CD4-positive, alpha-beta memory T cell (primary cell): ENCODE data around the gene LRRC49. TPM values are rescaled to one million over a fixed set of nuclear protein-coding genes. Genes with fewer than 3 reads are reported as not detected.

Experiments used
- CTCF ChIA-PET: fragments of 350-600 bp; sonication (Branson Sonifier 250); formaldehyde crosslinking; loops from one replicate; lab custom pipeline; 2021; ENCODE audit warnings: inconsistent platforms; ENCODE audit not compliant: partially characterized antibody; lab: Charles Lee
- POLR2A ChIA-PET: fragments of 350-600 bp; sonication (Branson Sonifier 250); formaldehyde crosslinking; loops from one replicate; lab custom pipeline; 2021; ENCODE audit not compliant: partially characterized antibody; lab: Charles Lee
- DNase-seq, 5 donors: peaks; one replicate each; pipeline versions ENCODE4 v3.0.0 to v3.0.0-alpha.2; 2020 to 2022; ENCODE audit warnings: mixed read lengths in 1 of 5
- H3K27ac ChIP-seq: one replicate; pipeline ENCODE4 v1.7.0; 2013; ENCODE audit warnings: low read depth, low read length
- H3K27me3 ChIP-seq: 2 replicates; pipeline ENCODE4 v1.7.0; 2013; ENCODE audit warnings: mild to moderate bottlenecking, low read length, moderate library complexity; ENCODE audit not compliant: insufficient read depth
- H3K36me3 ChIP-seq: 2 replicates; pipeline ENCODE4 v1.7.0; 2013; ENCODE audit warnings: mild to moderate bottlenecking, low read length, moderate library complexity; ENCODE audit not compliant: insufficient read depth
- H3K4me1 ChIP-seq: 2 replicates; pipeline ENCODE4 v1.7.0; 2013; ENCODE audit warnings: mild to moderate bottlenecking, low read length, moderate library complexity; ENCODE audit not compliant: insufficient read depth
- H3K4me3 ChIP-seq, 2 donors: one replicate each; pipeline ENCODE4 v1.7.0; 2013; ENCODE audit warnings: low read length in 2 of 2, mild to moderate bottlenecking in 1 of 2
- H3K9me3 ChIP-seq, 2 donors: one replicate each; pipeline ENCODE4 v1.7.0; 2013; ENCODE audit warnings: low read length in 2 of 2, control low read depth in 1 of 2; ENCODE audit not compliant: control insufficient read depth in 1 of 2
- H3K27ac Mint-ChIP-seq, 7 donors: one replicate each; pipeline ENCODE4 v1.8.0; 2020 to 2021; ENCODE audit warnings: mixed read lengths in 7 of 7, mild to moderate bottlenecking in 6 of 7, inconsistent platforms in 3 of 7, moderate library complexity in 3 of 7
- H3K27me3 Mint-ChIP-seq, 2 donors: one replicate each; pipeline ENCODE4 v1.8.0; 2020 to 2021; ENCODE audit warnings: mixed read lengths in 2 of 2
- H3K36me3 Mint-ChIP-seq, 2 donors: one replicate each; pipeline ENCODE4 v1.8.0; 2020 to 2021; ENCODE audit warnings: mixed read lengths in 2 of 2, inconsistent platforms in 1 of 2, mild to moderate bottlenecking in 1 of 2
- H3K4me1 Mint-ChIP-seq, 4 donors: one replicate each; pipeline ENCODE4 v1.8.0; 2020 to 2021; ENCODE audit warnings: mixed read lengths in 4 of 4, mild to moderate bottlenecking in 1 of 4
- H3K4me3 Mint-ChIP-seq, 8 donors: one replicate each; pipeline ENCODE4 v1.8.0; 2020 to 2021; ENCODE audit warnings: mixed read lengths in 8 of 8, mild to moderate bottlenecking in 7 of 8, moderate library complexity in 6 of 8, inconsistent platforms in 3 of 8
- H3K9me3 Mint-ChIP-seq, 8 donors: one replicate each; pipeline ENCODE4 v1.8.0; 2020 to 2021; ENCODE audit warnings: mixed read lengths in 8 of 8, mild to moderate bottlenecking in 5 of 8, inconsistent platforms in 3 of 8, moderate library complexity in 1 of 8
- intact Hi-C: fragments of 100-400 bp; cut with micrococcal nuclease; formaldehyde crosslinking; loops from one replicate; pipeline ENCODE4 v1.15.1; 2023
- polyA plus RNA-seq, 2 donors: library from polyadenylated mRNA; unstranded; fragments of 300-500 nt; fragmentation: Illumina TruSeq; gene quantifications; one replicate each; pipeline ENCODE4 v1.2.3, GENCODE V29; 2021
- total RNA-seq, 2 experiments: library from RNA; stranded (reverse); gene quantifications; one replicate each; pipeline ENCODE4 v1.2.3, GENCODE V29; 2021

LRRC49 gene
- total and polyA plus RNA-seq, 4 experiments from 2014 or later = 0.20 to 0.75 (median 0.50) TPM; not detected in 1

DNA sequence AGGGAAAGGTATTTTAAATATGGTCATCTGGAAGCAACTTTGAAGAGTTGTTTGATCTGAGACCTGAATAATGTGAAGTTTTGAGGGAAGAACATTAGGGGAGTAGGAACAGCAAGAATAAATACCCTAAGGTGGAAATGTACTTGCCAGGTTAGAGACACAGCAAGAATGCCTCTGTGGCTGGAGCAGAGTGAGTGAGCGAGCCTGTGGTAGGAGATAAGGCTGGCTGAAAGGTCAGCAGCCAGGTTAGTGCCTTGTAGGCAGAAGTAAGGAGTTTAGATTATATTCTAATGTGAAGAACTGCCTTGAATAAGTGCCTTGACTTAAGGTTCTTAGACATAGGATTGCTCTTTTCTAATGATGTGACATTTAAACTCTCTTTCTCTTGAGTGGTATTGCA lies 18.3 kb downstream of the LRRC49 start:
- no peak overlapping the region for H3K4me3 Mint-ChIP-seq

DNA sequence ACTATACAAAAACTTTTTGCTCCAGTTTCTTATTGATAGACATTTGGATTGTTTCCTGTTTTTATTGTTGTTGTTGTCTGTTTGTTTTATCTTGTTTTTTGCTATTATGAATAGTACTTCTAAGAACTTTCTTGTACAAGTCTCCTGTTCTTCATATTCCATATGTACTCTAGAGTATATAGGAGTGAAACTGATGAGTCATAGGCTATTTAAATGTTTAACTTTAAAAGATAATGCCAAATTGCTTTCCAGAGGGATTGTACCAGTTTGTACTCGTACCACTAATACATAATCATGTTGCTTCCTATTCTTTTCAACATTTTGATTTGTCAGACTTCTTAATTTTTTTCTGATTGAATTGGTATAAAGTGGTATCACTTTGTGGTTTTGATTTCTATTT lies 19.6 kb downstream of the LRRC49 start:
- no peak overlapping the region for H3K4me3 ChIP-seq
- ChIA-PET CTCF (no interaction called here), POLR2A (no interaction called here)
- no peak overlapping the region for H3K27ac ChIP-seq
- Mint-ChIP-seq H3K4me3 (no peak overlapping the region), H3K27me3 (peaks cover 2% of the 10 kb centered on the region in 2 donors), H3K27ac (no peak overlapping the region), H3K9me3 (peaks cover 0 to 19% (median 15%) of the 10 kb centered on the region in 8 donors), H3K4me1 (no peaks in the 10 kb centered on the region), H3K36me3 (no peaks in the 10 kb centered on the region)
- H3K4me1 ChIP-seq = no peaks in the 10 kb centered on the region
- H3K9me3 ChIP-seq = peaks cover 0 to 8% of the 10 kb centered on the region in 2 donors
- H3K36me3 ChIP-seq = no peaks in the 10 kb centered on the region
- intact Hi-C loops = no loop called here
- no peak for DNase-seq
- H3K27me3 ChIP-seq = no peaks in the 10 kb centered on the region

More for the DNA sequence above, 18.3 kb downstream of the LRRC49 start:
- Histone ChIP-seq H3K9me3 (peaks cover 0 to 8% of the 10 kb centered on the region in 2 donors), H3K27ac (no peak overlapping the region), H3K36me3 (no peaks in the 10 kb centered on the region), H3K27me3 (no peaks in the 10 kb centered on the region), H3K4me1 (no peaks in the 10 kb centered on the region), H3K4me3 (no peak overlapping the region)
- H3K9me3 Mint-ChIP-seq = peaks cover 0 to 24% (median 19%) of the 10 kb centered on the region in 8 donors
- no peaks in the 10 kb centered on the region for H3K4me1 Mint-ChIP-seq
- peaks cover 2 to 9% of the 10 kb centered on the region in 2 donors for H3K27me3 Mint-ChIP-seq
- DNase-seq = no peak
- peak overlapping the region in 1 of 7 donors; percentile 53 for H3K27ac Mint-ChIP-seq
- POLR2A ChIA-PET = no interaction called here
- CTCF ChIA-PET = no interaction called here
- peaks cover 0 to 6% of the 10 kb centered on the region in 2 donors for H3K36me3 Mint-ChIP-seq
- intact Hi-C loops = no loop called here

DNA sequence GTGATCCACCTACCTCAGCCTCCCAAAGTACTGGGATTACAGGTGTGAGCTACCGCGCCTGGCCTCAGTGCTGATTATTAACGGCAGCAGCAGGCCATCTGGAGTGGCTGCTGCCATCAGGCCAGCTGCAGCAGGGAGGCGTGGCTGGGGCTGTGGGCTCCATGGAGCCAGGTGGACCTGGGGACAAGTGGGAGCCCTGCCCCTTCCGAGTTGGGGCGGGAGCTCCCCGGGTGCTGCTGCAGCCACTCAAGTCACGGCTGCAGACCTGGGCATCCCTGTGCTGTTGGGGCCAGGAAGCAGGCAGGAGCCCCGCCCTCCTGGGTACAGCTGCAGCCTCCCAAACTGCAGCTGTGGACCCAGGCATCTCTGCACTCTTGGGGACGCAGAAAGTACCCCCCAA lies 23.9 kb downstream of the LRRC49 start:
- POLR2A ChIA-PET = no interaction called here
- Mint-ChIP-seq H3K4me3 (no peak overlapping the region), H3K36me3 (no peaks in the 10 kb centered on the region), H3K9me3 (no peaks in the 10 kb centered on the region), H3K27me3 (peaks cover 6 to 7% of the 10 kb centered on the region in 2 donors), H3K27ac (no peak overlapping the region), H3K4me1 (no peaks in the 10 kb centered on the region)
- DNase-seq = no peak
- no peaks in the 10 kb centered on the region for H3K9me3 ChIP-seq
- intact Hi-C loops = no loop called here
- H3K27ac ChIP-seq = no peak overlapping the region
- CTCF ChIA-PET = no interaction called here
- H3K27me3 ChIP-seq = no peaks in the 10 kb centered on the region
- H3K4me3 ChIP-seq = no peak overlapping the region
- no peaks in the 10 kb centered on the region for H3K4me1 ChIP-seq
- no peaks in the 10 kb centered on the region for H3K36me3 ChIP-seq

DNA sequence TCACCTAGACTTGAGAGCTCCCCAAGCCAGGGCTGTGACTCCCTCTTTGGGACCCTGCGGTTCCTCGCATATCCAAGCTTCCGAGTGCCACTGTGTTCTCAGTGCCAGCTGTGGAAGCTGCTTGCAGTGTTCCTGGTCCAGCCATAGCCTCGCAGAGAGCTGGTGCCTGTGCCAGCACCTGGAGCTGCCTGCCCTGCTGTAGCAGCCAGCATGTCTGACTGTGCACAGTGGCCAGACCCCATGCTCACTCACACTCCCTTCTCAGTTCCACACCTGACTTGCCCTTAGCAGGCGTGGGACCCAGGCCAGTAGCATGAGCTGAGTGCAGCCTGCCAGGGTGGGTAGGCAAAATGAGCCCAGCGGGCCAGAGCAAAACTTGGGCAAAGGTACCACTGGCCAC lies 25.3 kb downstream of the LRRC49 start:
- Histone ChIP-seq H3K9me3 (no peaks in the 10 kb centered on the region), H3K27ac (no peak overlapping the region), H3K4me1 (no peaks in the 10 kb centered on the region), H3K27me3 (no peaks in the 10 kb centered on the region), H3K4me3 (no peak overlapping the region), H3K36me3 (no peaks in the 10 kb centered on the region)
- Mint-ChIP-seq H3K4me3 (no peak overlapping the region), H3K4me1 (no peaks in the 10 kb centered on the region), H3K9me3 (peaks cover 0 to 5% (median 2%) of the 10 kb centered on the region in 8 donors), H3K27me3 (peaks cover 7 to 8% of the 10 kb centered on the region in 2 donors), H3K36me3 (no peaks in the 10 kb centered on the region), H3K27ac (no peak overlapping the region)
- intact Hi-C loops = no loop called here
- POLR2A ChIA-PET = no interaction called here
- DNase-seq = no peak
- CTCF ChIA-PET = no interaction called here

DNA sequence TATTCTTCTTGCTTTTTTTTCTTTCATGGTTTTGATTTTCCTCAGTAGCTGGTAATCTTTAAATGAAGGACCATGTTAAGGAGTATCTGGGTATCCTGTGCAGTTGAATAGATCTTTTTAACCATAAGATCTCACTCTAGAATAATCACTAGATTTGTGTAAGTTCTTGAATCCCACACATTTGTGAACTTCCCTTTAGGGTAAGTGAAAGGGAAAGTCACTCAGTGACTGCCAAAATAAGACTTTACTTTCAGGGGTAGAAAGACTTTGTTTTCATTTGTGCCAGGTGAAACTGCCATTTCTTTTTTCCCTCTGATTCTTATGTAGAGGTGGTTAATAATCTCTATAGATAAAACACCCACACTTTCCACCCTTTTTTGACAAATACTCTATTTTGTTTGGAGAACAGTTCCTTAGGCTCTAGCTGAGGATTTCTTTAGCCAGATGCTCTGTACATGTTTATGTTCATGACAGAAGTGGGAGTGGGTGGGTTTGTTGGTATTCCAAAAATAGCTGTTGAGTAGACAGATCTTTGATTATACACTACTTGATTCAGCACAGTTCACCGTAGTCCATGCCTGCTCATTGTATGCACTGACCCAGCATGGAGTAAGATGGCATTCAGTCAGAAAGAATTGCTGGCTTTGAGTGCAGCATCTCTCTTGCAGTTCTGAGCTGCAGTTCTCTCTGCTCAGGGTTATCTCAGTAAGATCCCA lies 28.5 kb downstream of the LRRC49 start:
- H3K36me3 ChIP-seq = no peaks in the 10 kb centered on the region
- H3K4me3 ChIP-seq = no peak overlapping the region
- Mint-ChIP-seq H3K4me3 (no peak overlapping the region), H3K27me3 (peaks cover 8 to 20% of the 10 kb centered on the region in 2 donors), H3K36me3 (no peaks in the 10 kb centered on the region), H3K9me3 (peaks cover 0 to 5% (median 2%) of the 10 kb centered on the region in 8 donors), H3K27ac (no peak overlapping the region), H3K4me1 (no peaks in the 10 kb centered on the region)
- ChIA-PET CTCF (no interaction called here), POLR2A (no interaction called here)
- H3K27ac ChIP-seq = no peak overlapping the region
- no peaks in the 10 kb centered on the region for H3K27me3 ChIP-seq
- no peaks in the 10 kb centered on the region for H3K9me3 ChIP-seq
- no peak for DNase-seq
- intact Hi-C loops = no loop called here
- H3K4me1 ChIP-seq = no peaks in the 10 kb centered on the region

DNA sequence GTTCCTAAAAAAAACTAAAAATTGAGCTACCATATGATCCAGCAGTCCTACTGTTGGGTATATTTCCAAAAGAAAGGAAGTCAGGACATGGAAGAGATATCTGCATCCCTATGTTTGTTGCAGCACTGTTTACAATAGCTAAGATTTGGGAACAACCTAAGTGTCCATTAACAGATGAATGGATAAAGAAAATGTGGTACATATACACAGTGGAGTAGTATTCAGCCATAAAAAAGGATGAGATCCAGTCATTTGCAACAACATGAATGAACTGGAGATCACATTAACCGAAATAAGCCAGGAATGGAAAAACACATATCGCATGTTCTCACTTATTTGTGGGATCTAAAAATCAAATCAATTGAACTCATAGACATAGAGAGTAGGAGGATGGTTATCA lies 29.5 kb downstream of the LRRC49 start:
- Histone ChIP-seq H3K4me1 (no peaks in the 10 kb centered on the region), H3K27me3 (no peaks in the 10 kb centered on the region), H3K9me3 (no peaks in the 10 kb centered on the region), H3K4me3 (no peak overlapping the region), H3K27ac (no peak overlapping the region), H3K36me3 (no peaks in the 10 kb centered on the region)
- intact Hi-C loops = no loop called here
- Mint-ChIP-seq H3K27me3 (peaks cover 8 to 24% of the 10 kb centered on the region in 2 donors), H3K4me3 (no peak overlapping the region), H3K9me3 (peaks cover 0 to 5% (median 2%) of the 10 kb centered on the region in 8 donors), H3K4me1 (peaks cover 0 to 6% (median 0%) of the 10 kb centered on the region in 4 donors), H3K27ac (no peak overlapping the region), H3K36me3 (no peaks in the 10 kb centered on the region)
- ChIA-PET POLR2A (no interaction called here), CTCF (no interaction called here)
- DNase-seq = no peak

DNA sequence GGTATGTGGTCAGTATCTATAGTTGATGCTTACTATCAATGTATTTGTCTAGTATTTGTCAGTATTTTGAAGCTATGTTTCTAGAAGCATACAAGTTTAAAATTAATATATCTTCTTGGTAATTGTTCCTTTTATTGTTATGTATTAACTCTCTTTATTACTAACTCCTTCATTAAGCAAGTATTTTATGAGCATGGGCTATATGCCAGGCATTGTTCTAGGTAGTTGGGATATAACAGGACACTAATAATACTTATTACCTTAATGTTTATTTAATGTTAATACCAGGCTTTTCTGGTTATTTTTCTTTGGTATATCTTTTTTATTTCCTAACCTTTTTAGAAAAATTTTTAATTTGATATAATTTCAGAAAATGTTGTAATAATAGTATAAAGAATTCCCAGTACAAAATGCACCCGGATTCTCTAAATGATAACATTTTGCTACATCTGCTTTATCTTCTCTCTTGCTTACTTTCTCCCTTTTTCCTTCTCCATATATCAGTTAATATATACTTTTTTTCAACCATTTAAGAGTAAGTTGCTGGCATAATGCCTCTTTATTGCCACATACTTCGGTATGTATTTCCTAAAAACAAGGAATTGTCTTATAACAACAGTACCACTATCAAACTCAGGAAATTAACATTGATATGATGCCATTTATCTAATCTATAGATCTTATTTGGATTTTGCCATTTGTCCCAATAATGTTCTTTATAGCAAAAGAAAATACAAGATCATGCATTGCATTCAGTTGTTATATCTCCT lies 30.9 kb downstream of the LRRC49 start:
- Mint-ChIP-seq H3K36me3 (no peaks in the 10 kb centered on the region), H3K4me1 (peaks cover 0 to 6% (median 0%) of the 10 kb centered on the region in 4 donors), H3K9me3 (peaks cover 0 to 6% (median 2%) of the 10 kb centered on the region in 8 donors), H3K27me3 (peaks cover 10 to 22% of the 10 kb centered on the region in 2 donors), H3K27ac (no peak overlapping the region), H3K4me3 (no peak overlapping the region)
- ChIA-PET POLR2A (no interaction called here), CTCF (no interaction called here)
- H3K27ac ChIP-seq = no peak overlapping the region
- intact Hi-C loops = no loop called here
- no peak overlapping the region for H3K4me3 ChIP-seq
- no peaks in the 10 kb centered on the region for H3K27me3 ChIP-seq
- H3K4me1 ChIP-seq = no peaks in the 10 kb centered on the region
- H3K9me3 ChIP-seq = no peaks in the 10 kb centered on the region
- DNase-seq = no peak
- no peaks in the 10 kb centered on the region for H3K36me3 ChIP-seq
